ENCODE measurements around the gene COX6B1. TPM values are rescaled to one million over a fixed set of nuclear protein-coding genes. Genes with fewer than 3 reads are reported as not detected.

COX6B1 gene
- total and polyA plus RNA-seq, 2 of the 8 experiments (the other 6 are each of a cell fraction or from before 2014, with no cell fraction given), result 437 to 1,052 TPM

GRCh38 chr19:35641515-35642151 is 6.5 kb upstream of the COX6B1 start, which contains the start of gene ETV2 (continued):
- TF ChIP-seq, protein P1, sequence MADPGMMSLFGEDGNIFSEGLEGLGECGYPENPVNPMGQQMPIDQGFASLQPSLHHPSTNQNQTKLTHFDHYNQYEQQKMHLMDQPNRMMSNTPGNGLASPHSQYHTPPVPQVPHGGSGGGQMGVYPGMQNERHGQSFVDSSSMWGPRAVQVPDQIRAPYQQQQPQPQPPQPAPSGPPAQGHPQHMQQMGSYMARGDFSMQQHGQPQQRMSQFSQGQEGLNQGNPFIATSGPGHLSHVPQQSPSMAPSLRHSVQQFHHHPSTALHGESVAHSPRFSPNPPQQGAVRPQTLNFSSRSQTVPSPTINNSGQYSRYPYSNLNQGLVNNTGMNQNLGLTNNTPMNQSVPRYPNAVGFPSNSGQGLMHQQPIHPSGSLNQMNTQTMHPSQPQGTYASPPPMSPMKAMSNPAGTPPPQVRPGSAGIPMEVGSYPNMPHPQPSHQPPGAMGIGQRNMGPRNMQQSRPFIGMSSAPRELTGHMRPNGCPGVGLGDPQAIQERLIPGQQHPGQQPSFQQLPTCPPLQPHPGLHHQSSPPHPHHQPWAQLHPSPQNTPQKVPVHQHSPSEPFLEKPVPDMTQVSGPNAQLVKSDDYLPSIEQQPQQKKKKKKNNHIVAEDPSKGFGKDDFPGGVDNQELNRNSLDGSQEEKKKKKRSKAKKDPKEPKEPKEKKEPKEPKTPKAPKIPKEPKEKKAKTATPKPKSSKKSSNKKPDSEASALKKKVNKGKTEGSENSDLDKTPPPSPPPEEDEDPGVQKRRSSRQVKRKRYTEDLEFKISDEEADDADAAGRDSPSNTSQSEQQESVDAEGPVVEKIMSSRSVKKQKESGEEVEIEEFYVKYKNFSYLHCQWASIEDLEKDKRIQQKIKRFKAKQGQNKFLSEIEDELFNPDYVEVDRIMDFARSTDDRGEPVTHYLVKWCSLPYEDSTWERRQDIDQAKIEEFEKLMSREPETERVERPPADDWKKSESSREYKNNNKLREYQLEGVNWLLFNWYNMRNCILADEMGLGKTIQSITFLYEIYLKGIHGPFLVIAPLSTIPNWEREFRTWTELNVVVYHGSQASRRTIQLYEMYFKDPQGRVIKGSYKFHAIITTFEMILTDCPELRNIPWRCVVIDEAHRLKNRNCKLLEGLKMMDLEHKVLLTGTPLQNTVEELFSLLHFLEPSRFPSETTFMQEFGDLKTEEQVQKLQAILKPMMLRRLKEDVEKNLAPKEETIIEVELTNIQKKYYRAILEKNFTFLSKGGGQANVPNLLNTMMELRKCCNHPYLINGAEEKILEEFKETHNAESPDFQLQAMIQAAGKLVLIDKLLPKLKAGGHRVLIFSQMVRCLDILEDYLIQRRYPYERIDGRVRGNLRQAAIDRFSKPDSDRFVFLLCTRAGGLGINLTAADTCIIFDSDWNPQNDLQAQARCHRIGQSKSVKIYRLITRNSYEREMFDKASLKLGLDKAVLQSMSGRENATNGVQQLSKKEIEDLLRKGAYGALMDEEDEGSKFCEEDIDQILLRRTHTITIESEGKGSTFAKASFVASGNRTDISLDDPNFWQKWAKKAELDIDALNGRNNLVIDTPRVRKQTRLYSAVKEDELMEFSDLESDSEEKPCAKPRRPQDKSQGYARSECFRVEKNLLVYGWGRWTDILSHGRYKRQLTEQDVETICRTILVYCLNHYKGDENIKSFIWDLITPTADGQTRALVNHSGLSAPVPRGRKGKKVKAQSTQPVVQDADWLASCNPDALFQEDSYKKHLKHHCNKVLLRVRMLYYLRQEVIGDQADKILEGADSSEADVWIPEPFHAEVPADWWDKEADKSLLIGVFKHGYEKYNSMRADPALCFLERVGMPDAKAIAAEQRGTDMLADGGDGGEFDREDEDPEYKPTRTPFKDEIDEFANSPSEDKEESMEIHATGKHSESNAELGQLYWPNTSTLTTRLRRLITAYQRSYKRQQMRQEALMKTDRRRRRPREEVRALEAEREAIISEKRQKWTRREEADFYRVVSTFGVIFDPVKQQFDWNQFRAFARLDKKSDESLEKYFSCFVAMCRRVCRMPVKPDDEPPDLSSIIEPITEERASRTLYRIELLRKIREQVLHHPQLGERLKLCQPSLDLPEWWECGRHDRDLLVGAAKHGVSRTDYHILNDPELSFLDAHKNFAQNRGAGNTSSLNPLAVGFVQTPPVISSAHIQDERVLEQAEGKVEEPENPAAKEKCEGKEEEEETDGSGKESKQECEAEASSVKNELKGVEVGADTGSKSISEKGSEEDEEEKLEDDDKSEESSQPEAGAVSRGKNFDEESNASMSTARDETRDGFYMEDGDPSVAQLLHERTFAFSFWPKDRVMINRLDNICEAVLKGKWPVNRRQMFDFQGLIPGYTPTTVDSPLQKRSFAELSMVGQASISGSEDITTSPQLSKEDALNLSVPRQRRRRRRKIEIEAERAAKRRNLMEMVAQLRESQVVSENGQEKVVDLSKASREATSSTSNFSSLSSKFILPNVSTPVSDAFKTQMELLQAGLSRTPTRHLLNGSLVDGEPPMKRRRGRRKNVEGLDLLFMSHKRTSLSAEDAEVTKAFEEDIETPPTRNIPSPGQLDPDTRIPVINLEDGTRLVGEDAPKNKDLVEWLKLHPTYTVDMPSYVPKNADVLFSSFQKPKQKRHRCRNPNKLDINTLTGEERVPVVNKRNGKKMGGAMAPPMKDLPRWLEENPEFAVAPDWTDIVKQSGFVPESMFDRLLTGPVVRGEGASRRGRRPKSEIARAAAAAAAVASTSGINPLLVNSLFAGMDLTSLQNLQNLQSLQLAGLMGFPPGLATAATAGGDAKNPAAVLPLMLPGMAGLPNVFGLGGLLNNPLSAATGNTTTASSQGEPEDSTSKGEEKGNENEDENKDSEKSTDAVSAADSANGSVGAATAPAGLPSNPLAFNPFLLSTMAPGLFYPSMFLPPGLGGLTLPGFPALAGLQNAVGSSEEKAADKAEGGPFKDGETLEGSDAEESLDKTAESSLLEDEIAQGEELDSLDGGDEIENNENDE (IDR thresholded peaks at IDR 0.05; ENCODE audit: insufficient replicate concordance, low read length), result no peak
- peak; percentile 93 for TF ChIP-seq EGR1 (IDR thresholded peaks at IDR 0.05; ENCODE audit: borderline replicate concordance, low read depth, low read length)
- TF ChIP-seq CBX8 (IDR thresholded peaks at IDR 0.05; ENCODE audit: borderline replicate concordance, low read depth, low read length), result no peak
- peak; percentile 33; the same call in 1 of the 2 replicates for TF ChIP-seq SP1 (IDR thresholded peaks at IDR 0.05; ENCODE audit: low read depth, low read length)
- TF ChIP-seq EP300 (IDR thresholded peaks at IDR 0.05; ENCODE audit: borderline replicate concordance in 1 of 2, low read depth in 2 of 2, low read length in 2 of 2), result peak in 1 of 2 experiments; percentile 78; a peak in 1 of 3 replicates
- TF ChIP-seq TAF7 (optimal IDR thresholded peaks at IDR 0.05; ENCODE audit: borderline replicate concordance, low read depth, low read length), result peak; percentile 40
